ENCODE data around the gene WDSUB1. TPM values are rescaled to one million over a fixed set of nuclear protein-coding genes. Genes with fewer than 3 reads are reported as not detected.

Gene WDSUB1
- total RNA-seq, 4 donors from 2014 or later, result 3.8 to 9.4 (median 5.5) TPM

- H3K27ac ChIP-seq, result no peak overlapping the region
These were observed 14.1 kb upstream of the WDSUB1 start for GRCh38 chr2:159300586-159300985.

GRCh38 chr2:159298967-159299366 is 12.5 kb upstream of the WDSUB1 start:
- no peak for TF ChIP-seq EP300 (IDR thresholded peaks at IDR 0.05)
- TF ChIP-seq POLR2AphosphoS5 (IDR thresholded peaks at IDR 0.05), result no peak
- no peak for TF ChIP-seq CTCF (IDR thresholded peaks at IDR 0.05)
- TF ChIP-seq POLR2A (IDR thresholded peaks at IDR 0.05), result no peak
- no peak overlapping the region for H3K4me3 ChIP-seq
- no peak overlapping the region for H3K27ac ChIP-seq
- DNase-seq (ENCODE audit: low spot score in 2 of 2), result no peak
- no peaks in the 10 kb centered on the region for H3K9me3 ChIP-seq
- no peaks in the 10 kb centered on the region for H3K36me3 ChIP-seq
- H3K4me1 ChIP-seq, result no peaks in the 10 kb centered on the region
- no peaks in the 10 kb centered on the region for H3K27me3 ChIP-seq

More at GRCh38 chr2:159300586-159300985, 14.1 kb upstream of the WDSUB1 start:
- Histone ChIP-seq H3K4me1 (no peaks in the 10 kb centered on the region), H3K4me3 (no peak overlapping the region), H3K36me3 (no peaks in the 10 kb centered on the region), H3K9me3 (no peaks in the 10 kb centered on the region), H3K27me3 (no peaks in the 10 kb centered on the region)
- TF ChIP-seq POLR2AphosphoS5 (IDR thresholded peaks at IDR 0.05) (no peak), CTCF (IDR thresholded peaks at IDR 0.05) (no peak), EP300 (IDR thresholded peaks at IDR 0.05) (no peak), POLR2A (IDR thresholded peaks at IDR 0.05) (no peak)
- no peak for DNase-seq (ENCODE audit: low spot score in 2 of 2)
- 69% methylated on average over 3 of the region's 3 CpGs for WGBS

DNA sequence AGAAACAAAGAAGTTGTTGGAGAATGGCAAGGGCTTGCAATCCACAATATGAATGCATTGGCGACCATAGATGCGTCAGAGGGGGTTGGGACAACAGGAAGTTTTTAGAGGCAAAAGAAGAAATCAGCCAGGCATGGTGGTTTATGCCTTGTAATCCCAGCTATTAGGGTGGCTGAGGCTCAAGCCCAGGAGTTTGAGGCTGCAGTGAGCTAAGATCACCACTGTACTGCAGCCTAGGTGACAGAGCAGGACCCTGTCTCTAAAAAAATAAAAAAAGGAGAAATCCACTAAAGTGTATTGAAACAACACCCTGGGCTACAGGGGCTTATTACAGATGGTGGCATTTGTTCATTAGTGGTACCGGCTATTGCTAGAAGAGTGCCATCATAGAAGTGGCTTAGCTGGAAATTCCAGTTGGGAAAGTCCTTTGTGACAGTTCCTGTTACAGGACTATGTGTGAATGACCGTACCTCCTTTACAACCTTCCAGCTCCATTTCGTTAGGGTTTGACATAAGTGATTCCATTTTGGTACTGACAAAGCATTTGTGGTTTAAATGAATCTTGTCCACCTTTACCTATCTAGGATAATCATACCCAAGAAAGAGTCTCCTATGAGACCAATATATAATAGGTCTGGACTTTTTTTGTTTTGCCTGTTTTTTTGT is 10.7 kb upstream of the WDSUB1 start:
- Histone ChIP-seq H3K27me3 (no peaks in the 10 kb centered on the region), H3K4me1 (no peaks in the 10 kb centered on the region), H3K27ac (no peak overlapping the region), H3K9me3 (no peaks in the 10 kb centered on the region), H3K36me3 (no peaks in the 10 kb centered on the region), H3K4me3 (no peak overlapping the region)
- 77% methylated on average over 5 of the region's 5 CpGs for WGBS
- TF ChIP-seq POLR2A (IDR thresholded peaks at IDR 0.05) (no peak), CTCF (IDR thresholded peaks at IDR 0.05) (no peak), POLR2AphosphoS5 (IDR thresholded peaks at IDR 0.05) (no peak), EP300 (IDR thresholded peaks at IDR 0.05) (no peak)
- no peak for DNase-seq (ENCODE audit: low spot score in 2 of 2)

DNA sequence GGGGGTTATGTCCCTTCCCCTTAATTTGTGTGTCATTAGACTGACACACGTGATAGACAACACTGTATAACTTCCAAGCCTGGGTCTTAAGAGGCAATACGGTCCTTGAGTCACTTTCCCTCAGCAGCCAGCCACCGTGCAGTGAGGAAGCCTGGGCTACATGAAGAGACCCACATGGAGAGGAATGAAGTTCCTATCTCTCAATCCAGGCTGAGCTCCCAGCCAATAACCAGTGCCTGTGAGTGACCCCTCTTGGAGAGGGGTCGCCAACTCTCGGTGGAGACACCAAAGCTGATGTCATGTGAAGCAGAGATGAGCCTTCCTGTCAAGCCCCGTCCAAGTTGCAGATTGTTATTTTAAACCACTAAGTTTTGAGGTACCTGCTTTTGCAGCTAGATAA is 5.7 kb upstream of the WDSUB1 start:
- H3K4me3 ChIP-seq, result no peak overlapping the region
- H3K36me3 ChIP-seq, result no peaks in the 10 kb centered on the region
- H3K27ac ChIP-seq, result no peak overlapping the region
- H3K4me1 ChIP-seq, result peaks cover 14% of the 10 kb centered on the region
- no peaks in the 10 kb centered on the region for H3K9me3 ChIP-seq
- 86% methylated on average over 6 of the region's 6 CpGs for WGBS
- no peak for TF ChIP-seq CTCF (IDR thresholded peaks at IDR 0.05)
- H3K27me3 ChIP-seq, result no peaks in the 10 kb centered on the region
- no peak for DNase-seq (ENCODE audit: low spot score in 2 of 2)

GRCh38 chr2:159290289-159290907 is 3.9 kb upstream of the WDSUB1 start:
- WGBS, result 32% methylated on average over 7 of the region's 7 CpGs
- no peak overlapping the region for H3K27ac ChIP-seq
- no peaks in the 10 kb centered on the region for H3K27me3 ChIP-seq
- H3K36me3 ChIP-seq, result no peaks in the 10 kb centered on the region
- peaks cover 21% of the 10 kb centered on the region for H3K4me1 ChIP-seq
- H3K9me3 ChIP-seq, result no peaks in the 10 kb centered on the region
- TF ChIP-seq EP300 (IDR thresholded peaks at IDR 0.05) (no peak), POLR2AphosphoS5 (IDR thresholded peaks at IDR 0.05) (no peak), POLR2A (IDR thresholded peaks at IDR 0.05) (no peak), CTCF (IDR thresholded peaks at IDR 0.05) (no peak)
- no peak for DNase-seq (ENCODE audit: low spot score in 2 of 2)
- H3K4me3 ChIP-seq, result no peak overlapping the region
